KOPT-K1 (cell line): ENCODE data around the gene AKAP12.

ENCODE experiments used
- H3K27ac ChIP-seq: fragments of 200-600 bp; sonication (generic); 2 replicates; pipeline ENCODE4 v1.5.1; 2016; ENCODE audit warnings: antibody characterized with exemption, mild to moderate bottlenecking, low read depth, low read length; ENCODE audit not compliant: poor library complexity, severe bottlenecking
- H3K36me3 ChIP-seq: fragments of 200-600 bp; sonication (generic); 2 replicates; pipeline ENCODE4 v1.5.1; 2017; ENCODE audit warnings: antibody characterized with exemption, mild to moderate bottlenecking, low read length, moderate library complexity; ENCODE audit not compliant: insufficient read depth
- H3K9me3 ChIP-seq: fragments of 200-600 bp; sonication (generic); 2 replicates; pipeline ENCODE4 v1.5.1; 2017; ENCODE audit warnings: antibody characterized with exemption, low read length, mild to moderate bottlenecking; ENCODE audit not compliant: insufficient read depth, poor library complexity, severe bottlenecking

AKAP12 gene

DNA sequence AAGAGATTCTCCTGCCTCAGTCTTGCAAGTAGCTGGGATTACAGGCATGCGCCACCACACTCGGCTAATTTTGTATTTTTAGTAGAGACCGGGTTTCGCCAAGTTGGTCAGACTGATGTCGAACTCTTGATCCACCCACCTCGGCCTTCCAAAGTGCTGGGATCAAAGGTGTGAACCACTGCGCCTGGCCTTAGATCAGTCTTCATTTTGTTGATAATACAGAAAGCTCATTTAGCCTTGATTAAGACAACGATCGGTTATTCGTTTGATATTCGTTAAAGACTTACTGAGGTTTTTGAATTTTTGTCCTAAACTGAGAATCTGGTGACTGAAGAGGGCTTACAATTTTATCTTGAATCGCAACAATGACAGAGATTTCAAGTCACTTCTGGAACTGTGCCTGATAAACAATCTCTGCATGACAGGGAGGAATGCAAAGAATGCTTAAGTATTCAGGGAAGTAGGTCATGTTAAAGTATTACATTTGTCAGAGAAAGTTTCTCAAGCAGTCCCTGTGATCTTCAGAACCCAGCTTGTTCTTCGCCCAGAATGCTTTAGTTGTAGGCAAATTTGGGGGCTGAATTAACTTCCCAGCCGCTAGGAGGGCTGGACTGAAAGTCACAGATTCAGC lies 14.8 kb downstream of the AKAP12 start:
- no peaks in the 10 kb centered on the region for H3K9me3 ChIP-seq
- H3K27ac ChIP-seq, result no peak overlapping the region
- H3K36me3 ChIP-seq, result no peaks in the 10 kb centered on the region

DNA sequence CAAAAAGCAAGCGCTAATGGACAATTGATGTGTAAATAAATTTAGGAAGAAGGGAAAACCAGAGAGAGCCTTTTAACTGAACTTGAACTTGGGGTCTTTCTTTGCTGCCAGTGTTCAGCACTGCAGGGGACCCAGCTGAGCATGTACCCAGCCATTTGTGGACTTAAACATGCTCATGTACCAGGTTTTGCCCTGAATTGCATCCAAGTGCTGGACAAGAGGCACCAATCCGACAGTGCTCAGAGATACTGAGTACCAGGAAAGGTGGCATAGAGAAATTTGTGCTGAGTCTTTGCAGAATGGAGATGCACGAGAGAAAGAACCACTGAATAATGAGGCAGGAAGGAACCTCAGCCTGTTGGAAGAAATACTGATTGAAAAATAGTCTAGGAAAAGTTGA lies 16.0 kb downstream of the AKAP12 start:
- Histone ChIP-seq H3K27ac (no peak overlapping the region), H3K9me3 (no peaks in the 10 kb centered on the region), H3K36me3 (no peaks in the 10 kb centered on the region)

- H3K27ac ChIP-seq, result no peak overlapping the region
- H3K9me3 ChIP-seq, result no peaks in the 10 kb centered on the region
- H3K36me3 ChIP-seq, result no peaks in the 10 kb centered on the region
Measured at GRCh38 chr6:151257985-151258445, 18.2 kb downstream of the AKAP12 start.

DNA sequence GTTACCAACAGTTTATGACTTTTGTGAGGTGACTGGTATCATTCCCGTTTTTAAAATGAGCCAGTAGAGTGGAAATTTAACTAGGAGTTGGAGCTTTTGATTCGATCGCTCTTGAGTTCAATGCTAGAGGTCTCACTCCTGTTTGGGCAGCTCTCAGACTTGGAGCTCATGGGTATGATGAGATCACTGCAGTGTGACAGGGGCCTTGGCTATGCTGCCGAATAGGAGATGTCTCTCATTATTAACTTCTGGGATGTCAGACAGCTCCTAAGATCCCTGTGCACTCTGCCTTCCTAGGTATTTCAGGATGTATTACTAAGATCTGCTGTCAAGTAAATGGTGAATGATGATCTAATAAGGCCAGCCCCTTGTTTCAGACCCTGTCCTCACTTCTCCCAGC lies 20.4 kb downstream of the AKAP12 start:
- H3K9me3 ChIP-seq, result no peaks in the 10 kb centered on the region
- no peaks in the 10 kb centered on the region for H3K36me3 ChIP-seq
- no peak overlapping the region for H3K27ac ChIP-seq

DNA sequence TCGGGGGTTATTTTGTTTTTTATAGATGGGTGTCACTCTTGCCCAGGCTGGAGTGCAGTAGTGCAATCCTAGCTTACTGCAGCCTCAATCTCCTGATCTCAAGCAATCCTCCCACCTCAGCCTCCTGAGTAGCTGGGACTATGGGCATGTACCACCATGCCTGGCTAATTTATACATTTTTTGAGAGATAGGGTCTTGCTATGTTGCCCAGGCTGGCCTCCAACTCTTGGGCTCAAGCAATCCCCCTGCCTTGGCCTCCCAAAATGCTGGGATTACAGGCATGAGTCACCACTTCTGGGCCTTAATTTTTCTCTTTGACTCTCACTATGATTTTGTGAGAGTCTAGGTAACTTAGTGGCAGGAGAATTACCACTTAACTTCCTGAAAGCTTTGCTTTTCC lies 23.3 kb downstream of the AKAP12 start:
- Histone ChIP-seq H3K9me3 (no peaks in the 10 kb centered on the region), H3K36me3 (no peaks in the 10 kb centered on the region), H3K27ac (no peak overlapping the region)

DNA sequence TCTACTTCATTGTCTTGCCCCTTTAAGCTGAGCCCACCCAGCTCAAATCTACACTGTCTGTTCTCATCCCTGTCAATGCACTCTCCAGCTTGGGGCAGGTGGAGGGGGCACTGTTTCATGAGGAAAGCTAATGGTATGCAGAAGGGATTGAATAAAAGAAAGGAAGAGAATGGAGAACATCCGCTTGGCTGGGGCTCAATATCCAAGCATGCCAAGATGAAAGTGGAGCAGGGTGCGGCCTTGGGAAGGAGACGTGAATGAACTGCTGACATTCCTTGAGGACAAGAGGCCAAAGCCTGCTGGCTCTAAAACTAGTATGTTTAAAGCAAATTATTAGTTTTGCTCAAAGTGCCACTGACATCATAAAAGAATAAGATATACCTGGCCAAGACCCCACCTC lies 24.2 kb downstream of the AKAP12 start:
- H3K27ac ChIP-seq, result no peak overlapping the region
- H3K36me3 ChIP-seq, result no peaks in the 10 kb centered on the region
- H3K9me3 ChIP-seq, result no peaks in the 10 kb centered on the region

DNA sequence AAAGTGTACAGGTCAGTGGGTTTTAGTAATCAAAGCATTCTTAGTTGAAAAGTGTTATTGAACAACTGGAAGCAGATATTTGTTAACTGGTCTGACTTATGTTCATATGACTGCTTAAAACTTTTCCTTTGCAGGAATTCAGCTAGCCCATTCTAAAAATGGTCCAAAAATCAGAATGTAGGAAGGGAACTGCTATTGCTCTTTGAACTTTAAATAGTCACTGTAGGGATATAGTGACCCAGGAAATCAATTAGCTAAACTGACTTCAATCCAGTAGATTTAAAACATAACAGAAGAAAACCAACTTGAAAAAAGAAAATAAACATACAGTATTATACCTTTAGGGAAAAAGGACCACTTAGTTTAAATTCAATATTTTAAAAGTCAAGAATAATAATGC lies 25.5 kb downstream of the AKAP12 start:
- H3K36me3 ChIP-seq, result no peaks in the 10 kb centered on the region
- H3K9me3 ChIP-seq, result no peaks in the 10 kb centered on the region
- no peak overlapping the region for H3K27ac ChIP-seq

- Histone ChIP-seq H3K27ac (no peak overlapping the region), H3K36me3 (no peaks in the 10 kb centered on the region), H3K9me3 (no peaks in the 10 kb centered on the region)
Measured at GRCh38 chr6:151269321-151269995, 29.7 kb downstream of the AKAP12 start.

GRCh38 chr6:151275121-151275520 lies 35.4 kb downstream of the AKAP12 start:
- H3K27ac ChIP-seq, result no peak overlapping the region

DNA sequence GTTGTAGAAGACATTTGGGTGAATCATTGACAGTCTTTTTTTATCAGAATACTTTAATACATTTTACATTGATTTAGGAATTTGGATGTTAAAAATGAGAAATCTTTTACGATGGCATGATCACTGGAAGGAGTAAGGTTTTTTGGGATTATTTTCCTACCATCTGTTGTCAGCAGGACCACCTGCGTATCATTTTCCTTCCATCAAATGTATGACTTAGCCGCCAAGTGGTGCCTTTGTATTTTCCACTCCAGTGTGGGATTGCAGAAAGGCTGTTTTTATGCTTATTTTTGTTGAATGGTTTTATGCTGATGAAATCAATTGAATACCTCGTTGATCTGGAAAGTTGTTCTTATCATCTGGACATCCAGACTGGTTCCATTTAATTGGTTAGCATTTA lies 35.8 kb downstream of the AKAP12 start:
- H3K27ac ChIP-seq, result no peak overlapping the region
- H3K9me3 ChIP-seq, result no peaks in the 10 kb centered on the region
- H3K36me3 ChIP-seq, result no peaks in the 10 kb centered on the region

More at GRCh38 chr6:151275121-151275520, 35.4 kb downstream of the AKAP12 start:
- H3K9me3 ChIP-seq, result no peaks in the 10 kb centered on the region
- no peaks in the 10 kb centered on the region for H3K36me3 ChIP-seq

GRCh38 chr6:151276112-151276740 lies 36.5 kb downstream of the AKAP12 start:
- H3K36me3 ChIP-seq, result no peaks in the 10 kb centered on the region
- no peaks in the 10 kb centered on the region for H3K9me3 ChIP-seq
- no peak overlapping the region for H3K27ac ChIP-seq

- H3K27ac ChIP-seq, result no peak overlapping the region
- no peaks in the 10 kb centered on the region for H3K36me3 ChIP-seq
- no peaks in the 10 kb centered on the region for H3K9me3 ChIP-seq
Measured at GRCh38 chr6:151279891-151280290, 40.1 kb downstream of the AKAP12 start.

DNA sequence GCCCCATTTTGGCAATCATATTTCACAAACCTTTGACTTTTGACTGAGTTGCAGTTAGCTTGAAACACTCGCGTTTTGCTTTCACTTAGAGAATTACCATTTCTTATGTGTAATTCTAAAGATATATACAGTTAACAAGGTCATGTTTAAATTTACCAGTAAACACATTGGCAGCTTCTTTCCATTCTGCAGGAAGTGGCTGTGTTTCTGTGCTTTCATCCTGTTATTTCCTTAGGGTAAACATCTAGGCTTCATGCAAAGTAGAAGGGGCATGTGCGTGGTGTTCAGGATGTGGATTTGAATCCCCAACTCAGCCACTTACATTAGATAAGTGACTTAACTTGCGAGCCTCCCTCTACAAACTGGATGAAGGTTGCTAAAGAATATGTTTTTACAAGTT lies 41.1 kb downstream of the AKAP12 start:
- no peak overlapping the region for H3K27ac ChIP-seq
- H3K36me3 ChIP-seq, result no peaks in the 10 kb centered on the region
- H3K9me3 ChIP-seq, result no peaks in the 10 kb centered on the region

DNA sequence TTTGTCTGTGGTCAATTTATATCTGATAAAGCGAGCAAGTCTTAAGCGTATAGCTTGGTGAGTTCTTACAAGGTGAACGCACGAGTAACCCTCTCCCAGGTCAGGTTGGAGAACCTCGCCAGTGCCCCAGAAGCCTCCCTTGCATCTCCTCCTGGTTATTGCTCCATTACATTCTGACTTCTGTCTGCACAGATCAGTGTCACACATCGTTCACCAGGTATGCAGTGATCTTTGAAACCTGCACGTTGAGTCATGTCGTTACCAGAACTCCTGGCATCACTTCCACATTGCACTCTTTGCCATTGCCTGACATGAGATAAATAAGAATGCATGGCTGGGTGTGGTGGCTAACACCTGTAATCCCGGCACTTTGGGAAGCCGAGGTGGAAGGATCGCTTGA lies 44.2 kb downstream of the AKAP12 start:
- H3K27ac ChIP-seq, result no peak overlapping the region
- no peaks in the 10 kb centered on the region for H3K36me3 ChIP-seq

DNA sequence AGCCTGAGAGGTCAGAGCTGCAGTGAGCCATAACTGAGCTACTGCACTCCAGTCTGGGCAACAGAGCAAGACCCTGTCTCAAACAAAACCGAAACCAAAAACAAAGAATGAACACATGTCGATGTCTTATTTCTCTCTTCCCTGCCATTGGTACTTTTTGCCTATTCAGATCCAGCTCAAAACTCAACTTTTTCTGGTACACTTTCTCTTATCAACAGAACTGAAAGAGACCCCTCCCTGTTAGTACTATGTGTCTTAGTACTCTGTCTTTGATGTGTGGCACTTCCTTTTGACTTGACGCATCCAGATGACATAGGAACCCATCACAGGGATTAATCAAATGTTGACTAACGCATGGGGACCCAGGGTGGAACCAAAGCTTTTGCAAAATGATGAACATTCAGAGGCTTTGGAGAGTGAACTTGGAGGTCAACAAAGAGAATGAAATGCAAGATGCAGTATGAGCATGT lies 44.8 kb downstream of the AKAP12 start:
- H3K27ac ChIP-seq, result no peak overlapping the region
- no peaks in the 10 kb centered on the region for H3K36me3 ChIP-seq
- H3K9me3 ChIP-seq, result no peaks in the 10 kb centered on the region

More for the DNA sequence above, 44.2 kb downstream of the AKAP12 start:
- H3K9me3 ChIP-seq, result no peaks in the 10 kb centered on the region
